Dermis blood vessel endothelial cell (primary cell): ENCODE measurements around the gene TAT. TPM values are rescaled to one million over a fixed set of nuclear protein-coding genes. Genes with fewer than 3 reads are reported as not detected.
"Not testable (repeated sequence)": the region's sequence is repeated elsewhere in the genome, so short reads cannot be mapped to it uniquely, and the experiment has no call there.

Experiments used
- DNase-seq: peaks from one replicate; pipeline ENCODE4 v3.0.0; 2010
- total RNA-seq: library from RNA; depleted of rRNA; stranded (reverse); fragments of >200 nt; gene quantifications from 2 replicates; pipeline ENCODE4 v1.2.3, GENCODE V29; 2014

The TAT gene
- total RNA-seq: not detected in 2 replicates

GRCh38 chr16:71576971-71577370, at the start of gene TAT:
TSS of gene TAT (minus strand) at chr16:71577092. CDS start at chr16:71576415, 677 bp downstream.
- DNase-seq: no peak

DNA sequence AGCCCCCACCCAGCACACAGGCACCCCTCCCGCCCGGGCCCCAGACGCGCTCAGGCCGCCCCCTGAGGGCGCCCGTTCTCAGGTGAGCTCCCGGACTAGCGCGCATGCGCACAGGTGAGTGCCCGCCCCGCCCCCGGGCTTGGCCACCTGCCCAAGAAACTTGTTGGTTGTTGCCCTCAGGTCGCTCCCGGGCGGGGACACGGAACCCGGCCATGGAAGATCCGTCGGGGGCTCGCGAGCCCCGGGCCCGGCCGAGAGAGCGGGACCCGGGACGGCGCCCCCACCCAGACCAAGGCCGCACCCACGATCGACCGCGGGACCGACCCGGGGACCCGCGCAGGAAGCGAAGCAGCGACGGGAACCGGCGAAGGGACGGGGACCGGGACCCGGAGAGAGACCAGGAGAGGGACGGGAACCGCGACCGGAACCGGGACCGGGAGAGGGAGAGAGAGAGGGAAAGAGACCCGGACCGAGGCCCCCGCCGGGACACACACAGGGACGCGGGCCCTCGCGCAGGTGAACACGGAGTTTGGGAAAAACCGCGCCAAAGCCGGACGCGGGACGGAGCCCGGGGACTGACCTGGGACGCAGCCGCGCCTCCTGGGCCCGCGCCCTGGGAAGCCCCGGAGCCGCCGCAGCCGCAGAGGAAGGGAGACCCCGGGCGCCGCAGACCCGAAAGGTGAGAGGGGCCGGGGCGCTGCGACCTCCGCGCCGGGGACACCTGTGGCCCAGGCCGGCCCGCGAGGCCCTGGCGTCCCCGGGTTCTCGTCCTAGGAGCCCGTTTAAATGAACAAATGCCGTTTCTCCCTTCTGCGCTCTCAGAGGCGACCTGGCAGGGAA, 49.3 kb upstream of the TAT start, which contains the start of gene MARVELD3:
Gene MARVELD3, plus strand, starts transcription at position 167 of the 840 bp plus-strand sequence. Its CDS starts 46 bp downstream, at position 213.
- DNase-seq: no peak

DNA sequence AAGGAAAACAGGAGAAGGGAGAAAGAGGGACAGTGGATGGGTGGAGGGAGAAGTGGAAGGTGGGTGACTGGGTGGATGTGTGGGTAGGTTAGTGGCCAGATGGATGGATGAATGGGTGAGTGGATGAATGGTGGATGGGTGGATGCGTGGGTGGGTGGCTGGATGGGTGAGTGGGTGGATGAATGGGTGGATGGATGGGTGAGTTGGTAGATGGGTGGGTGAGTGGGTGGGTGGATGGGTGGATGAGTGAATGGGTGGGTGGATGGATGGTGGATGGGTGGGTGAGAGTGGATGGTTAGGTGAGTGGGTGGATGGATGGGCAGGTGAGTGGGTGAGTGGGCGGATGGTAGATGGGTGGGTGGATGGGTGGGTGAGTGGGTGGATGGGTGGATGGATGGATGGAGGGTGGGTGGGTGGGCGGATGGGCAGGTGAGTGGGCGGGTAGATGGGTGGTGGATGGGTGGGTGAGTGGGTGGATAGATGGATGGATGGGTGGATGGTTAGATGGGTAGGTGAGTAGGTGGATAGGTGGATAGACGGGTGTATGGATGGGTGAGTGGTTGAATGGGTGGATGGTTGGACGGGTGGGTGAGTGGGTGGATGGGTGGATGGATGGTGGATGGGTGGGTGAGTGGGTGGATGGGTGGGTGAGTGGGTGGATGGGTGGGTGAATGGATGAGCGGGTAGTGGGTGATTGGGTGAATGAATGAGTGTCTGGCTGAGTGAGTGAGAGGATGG, 48.4 kb upstream of the TAT start:
- DNase-seq: no peak

- no peak for DNase-seq
Measured at GRCh38 chr16:71623597-71623996, 46.7 kb upstream of the TAT start.

GRCh38 chr16:71622088-71622487, 45.2 kb upstream of the TAT start:
- no peak for DNase-seq

- DNase-seq: no peak
Measured at GRCh38 chr16:71618429-71618828, 41.5 kb upstream of the TAT start.

DNA sequence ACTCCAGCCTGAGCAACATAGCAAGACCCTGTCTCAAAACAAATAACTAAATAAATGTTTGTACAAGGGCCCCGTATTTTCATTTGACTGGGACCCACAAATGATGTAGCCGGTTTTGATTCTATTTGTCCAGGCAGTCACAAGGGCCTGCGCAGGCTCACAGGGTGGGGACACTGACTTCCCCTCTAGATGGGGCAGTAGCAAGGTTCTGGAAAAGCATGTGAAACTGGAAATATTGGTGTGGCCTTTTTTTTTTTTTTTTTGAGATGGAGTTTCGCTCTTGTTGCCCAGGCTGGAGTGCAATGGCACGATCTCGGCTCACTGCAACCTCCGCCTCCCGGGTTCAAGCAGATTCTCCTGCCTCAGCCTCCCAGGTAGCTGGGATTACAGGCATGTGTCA, 38.1 kb upstream of the TAT start:
- DNase-seq: not testable (repeated sequence)

- DNase-seq: peak; percentile 76
Measured at GRCh38 chr16:71610936-71611871, 34.3 kb upstream of the TAT start.

DNA sequence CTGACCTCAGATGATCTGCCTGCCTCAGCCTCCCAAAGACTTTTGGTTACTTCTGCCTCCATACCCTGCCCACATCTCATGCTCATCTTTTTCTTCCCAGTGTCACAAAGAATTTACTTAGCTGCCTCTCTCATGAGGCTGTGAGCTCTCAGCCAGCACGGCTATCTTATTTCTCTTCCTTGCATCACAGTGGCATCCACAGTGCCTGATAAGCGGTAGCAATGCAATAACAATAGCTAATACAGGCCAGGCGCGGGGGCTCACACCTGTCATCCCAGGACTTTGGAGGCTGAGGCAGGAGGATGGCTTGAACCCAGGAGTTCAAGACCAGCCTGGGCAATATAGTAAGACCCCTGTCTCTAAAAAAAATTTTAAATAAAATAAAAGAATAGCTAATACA, 33.6 kb upstream of the TAT start:
- no peak for DNase-seq

DNA sequence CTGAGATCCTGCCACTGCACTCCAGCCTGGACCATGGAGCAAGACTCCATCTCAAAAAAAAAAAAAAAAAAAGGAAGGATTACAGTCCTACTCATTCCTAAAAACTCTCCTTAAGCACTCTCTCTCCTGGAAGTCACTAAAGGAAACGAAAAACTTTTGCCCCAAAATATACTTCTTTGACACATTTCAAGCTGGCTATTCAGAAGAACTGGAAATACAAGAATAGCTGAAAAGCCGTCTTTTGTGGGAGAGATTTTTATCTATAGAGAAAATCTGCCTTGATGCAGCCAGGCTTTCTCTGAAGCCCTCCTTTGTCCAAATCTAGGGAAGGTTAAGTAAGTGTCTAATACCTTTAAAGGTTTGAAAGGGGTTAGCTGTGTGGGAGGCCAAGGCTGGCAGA, 32.2 kb upstream of the TAT start:
- DNase-seq: no peak

DNA sequence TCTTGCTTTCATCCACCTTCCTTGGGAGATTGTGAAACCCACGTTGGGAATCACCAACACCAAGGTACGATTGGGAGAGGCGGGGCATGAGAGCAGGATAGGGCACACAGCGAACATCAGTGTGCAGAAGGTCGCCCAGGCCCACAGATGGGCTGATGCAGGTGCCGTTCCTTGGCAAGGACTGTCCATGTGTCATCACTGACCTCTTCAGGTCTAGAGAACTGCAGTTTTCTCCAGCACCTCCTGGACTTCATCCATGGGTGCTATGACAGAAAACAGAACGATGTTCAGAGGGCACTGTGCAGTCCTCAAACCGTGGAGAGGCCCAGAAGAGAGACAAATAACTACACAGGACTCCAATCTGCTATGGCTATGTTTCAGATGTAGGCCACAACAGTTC, 23.9 kb upstream of the TAT start:
- no peak for DNase-seq

- DNase-seq: not testable (repeated sequence)
Measured at GRCh38 chr16:71598426-71598825, 21.5 kb upstream of the TAT start.

DNA sequence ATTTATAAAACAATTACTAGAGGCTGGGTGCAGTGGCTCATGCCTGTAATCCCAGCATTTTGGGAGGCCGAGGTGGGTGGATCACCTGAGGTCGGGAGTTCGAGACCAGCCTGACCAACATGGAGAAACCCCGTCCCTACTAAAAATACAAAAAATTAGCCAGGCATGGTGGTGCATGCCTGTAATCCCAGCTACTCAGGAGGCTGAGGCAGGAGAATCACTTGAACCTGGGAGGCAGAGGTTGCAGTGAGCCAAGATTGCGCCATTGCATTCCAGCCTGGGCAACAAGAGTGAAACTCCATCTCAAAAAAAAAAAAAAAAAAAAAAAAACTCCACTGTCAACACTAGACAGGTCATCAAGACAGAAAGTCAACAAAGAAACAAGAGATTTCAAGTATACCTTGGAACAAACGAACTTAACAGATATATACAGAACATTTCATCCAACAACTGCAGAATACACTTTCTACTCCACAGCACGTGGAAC, 18.5 kb upstream of the TAT start:
- DNase-seq: not testable (repeated sequence)

GRCh38 chr16:71594000-71594646, 17.2 kb upstream of the TAT start:
- DNase-seq: no peak

DNA sequence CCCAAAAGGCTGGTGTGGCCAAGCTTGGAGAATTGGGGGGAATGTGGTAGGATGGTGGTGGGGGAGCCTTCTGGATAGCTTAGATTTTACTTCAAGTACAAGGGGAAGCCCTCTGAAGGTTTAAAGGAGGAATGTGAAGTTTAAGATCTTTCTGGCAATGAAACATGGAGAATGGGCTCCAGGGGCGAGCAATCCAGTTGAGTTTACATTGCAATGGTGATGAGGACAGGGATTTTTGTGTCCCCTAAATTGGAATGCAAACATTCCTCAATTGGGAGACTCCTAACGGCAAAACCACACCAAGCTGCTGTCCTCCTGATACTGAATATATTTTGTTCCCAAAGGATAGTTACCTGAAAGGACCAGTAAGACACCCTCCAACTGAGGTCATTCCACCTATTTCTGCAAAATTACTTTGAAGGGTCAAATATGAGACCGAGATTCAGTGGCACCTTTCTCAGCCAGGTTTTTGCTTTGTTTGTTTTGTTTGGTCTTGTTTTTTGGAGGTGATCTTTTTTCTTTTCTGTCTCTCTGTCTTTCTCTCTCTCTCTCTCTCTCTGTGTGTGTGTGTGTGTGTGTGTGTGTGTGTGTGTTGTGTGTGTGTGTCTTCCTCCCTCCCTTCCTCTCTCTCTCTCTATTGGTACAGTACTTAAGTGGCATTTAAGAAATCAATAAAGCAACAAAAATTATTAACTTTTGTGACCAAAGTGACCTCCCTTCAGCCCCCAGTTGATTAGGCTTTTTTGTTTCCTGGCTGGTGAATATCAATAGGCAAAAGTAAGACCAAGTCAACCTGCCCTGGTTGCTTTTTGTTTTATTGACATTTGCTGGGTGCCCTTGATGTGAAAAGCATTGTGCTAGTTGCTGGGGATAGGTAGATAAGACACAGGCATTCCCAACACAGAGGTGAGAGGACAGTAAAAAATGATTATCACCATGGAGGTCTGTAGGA, 16.4 kb upstream of the TAT start:
- no peak for DNase-seq

DNA sequence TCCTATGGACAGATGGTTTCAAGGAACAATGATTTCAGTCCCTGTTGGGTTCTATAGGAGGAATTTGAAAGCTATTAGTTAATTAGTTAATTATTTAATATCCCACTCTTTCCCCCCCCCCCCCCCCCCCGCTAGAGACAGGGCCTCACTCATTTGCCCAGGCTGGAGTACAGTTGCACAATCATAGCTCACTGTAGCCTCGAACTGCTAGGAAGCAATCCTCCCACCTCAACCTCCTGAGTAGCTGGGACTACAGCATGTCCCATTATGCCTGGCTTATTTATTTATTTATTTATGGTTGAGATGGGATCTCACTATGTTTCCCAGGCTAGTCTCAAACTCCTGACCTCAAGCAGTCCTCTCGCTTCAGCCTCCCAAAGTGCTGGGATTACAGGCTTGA, 15.0 kb upstream of the TAT start:
- DNase-seq: no peak

DNA sequence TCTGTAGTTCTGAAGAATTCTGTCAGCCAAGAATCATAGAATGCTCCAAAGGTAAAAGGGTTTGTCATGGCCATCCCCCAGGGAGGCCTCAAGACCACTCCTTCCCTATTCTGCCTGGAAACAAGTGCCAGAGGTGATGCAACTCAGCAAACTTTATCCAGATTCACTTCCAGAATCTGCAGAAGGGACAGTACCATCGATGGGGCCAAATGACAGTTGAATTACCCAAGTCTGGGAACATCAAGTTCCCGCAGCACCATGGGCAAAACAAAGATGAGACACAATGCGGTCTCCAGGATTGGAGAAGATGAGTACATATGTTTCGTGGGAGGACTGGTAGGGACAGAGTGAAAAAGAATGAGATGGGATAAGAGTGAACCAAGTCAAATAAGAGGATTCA, 13.7 kb upstream of the TAT start:
- DNase-seq: no peak

GRCh38 chr16:71590071-71590470, 13.2 kb upstream of the TAT start:
- not testable (repeated sequence) for DNase-seq

GRCh38 chr16:71589334-71589733, 12.4 kb upstream of the TAT start:
- DNase-seq: not testable (repeated sequence)

DNA sequence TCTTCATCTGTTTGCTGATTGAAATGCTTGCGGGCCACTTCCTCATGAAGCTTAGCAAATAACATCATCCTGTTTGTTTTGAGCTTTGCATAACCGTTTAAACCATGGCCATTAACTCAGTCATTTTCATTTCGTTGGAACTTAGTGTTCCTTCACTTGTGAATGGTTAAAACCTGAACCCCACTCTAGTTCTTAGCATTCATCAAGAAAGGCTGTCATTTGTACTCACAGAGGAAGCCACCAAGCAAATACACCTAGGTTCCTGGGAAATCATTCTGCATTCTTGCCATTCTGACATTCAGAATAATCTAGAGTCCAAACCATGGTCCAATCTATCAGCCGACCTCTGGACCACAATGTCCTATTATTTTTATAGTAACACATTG, 8.4 kb upstream of the TAT start:
- no peak for DNase-seq
